ENCODE measurements around the gene FAM222B.

DNA sequence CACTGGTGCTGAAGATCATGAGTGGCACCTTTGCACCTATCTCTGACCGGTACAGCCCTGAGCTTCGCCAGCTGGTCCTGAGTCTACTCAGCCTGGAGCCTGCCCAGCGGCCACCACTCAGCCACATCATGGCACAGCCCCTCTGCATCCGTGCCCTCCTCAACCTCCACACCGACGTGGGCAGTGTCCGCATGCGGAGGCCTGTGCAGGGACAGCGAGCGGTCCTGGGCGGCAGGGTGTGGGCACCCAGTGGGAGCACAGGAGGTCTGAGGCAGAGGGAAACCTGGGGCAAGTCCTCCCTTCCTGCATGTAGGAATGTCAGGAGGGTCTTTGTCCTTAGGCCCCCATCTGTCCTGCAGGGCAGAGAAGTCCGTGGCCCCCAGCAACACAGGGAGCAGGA is 105.3 kb downstream of the FAM222B start:
- TF ChIP-seq, protein P1, sequence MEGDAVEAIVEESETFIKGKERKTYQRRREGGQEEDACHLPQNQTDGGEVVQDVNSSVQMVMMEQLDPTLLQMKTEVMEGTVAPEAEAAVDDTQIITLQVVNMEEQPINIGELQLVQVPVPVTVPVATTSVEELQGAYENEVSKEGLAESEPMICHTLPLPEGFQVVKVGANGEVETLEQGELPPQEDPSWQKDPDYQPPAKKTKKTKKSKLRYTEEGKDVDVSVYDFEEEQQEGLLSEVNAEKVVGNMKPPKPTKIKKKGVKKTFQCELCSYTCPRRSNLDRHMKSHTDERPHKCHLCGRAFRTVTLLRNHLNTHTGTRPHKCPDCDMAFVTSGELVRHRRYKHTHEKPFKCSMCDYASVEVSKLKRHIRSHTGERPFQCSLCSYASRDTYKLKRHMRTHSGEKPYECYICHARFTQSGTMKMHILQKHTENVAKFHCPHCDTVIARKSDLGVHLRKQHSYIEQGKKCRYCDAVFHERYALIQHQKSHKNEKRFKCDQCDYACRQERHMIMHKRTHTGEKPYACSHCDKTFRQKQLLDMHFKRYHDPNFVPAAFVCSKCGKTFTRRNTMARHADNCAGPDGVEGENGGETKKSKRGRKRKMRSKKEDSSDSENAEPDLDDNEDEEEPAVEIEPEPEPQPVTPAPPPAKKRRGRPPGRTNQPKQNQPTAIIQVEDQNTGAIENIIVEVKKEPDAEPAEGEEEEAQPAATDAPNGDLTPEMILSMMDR (IDR thresholded peaks at IDR 0.05) = no peak
- TF ChIP-seq POLR2A (IDR thresholded peaks at IDR 0.05) (no peak), EP300 (IDR thresholded peaks at IDR 0.05) (no peak), POLR2AphosphoS5 (IDR thresholded peaks at IDR 0.05) (no peak)
